Measurements from ENCODE around the gene CMTM1.

DNA sequence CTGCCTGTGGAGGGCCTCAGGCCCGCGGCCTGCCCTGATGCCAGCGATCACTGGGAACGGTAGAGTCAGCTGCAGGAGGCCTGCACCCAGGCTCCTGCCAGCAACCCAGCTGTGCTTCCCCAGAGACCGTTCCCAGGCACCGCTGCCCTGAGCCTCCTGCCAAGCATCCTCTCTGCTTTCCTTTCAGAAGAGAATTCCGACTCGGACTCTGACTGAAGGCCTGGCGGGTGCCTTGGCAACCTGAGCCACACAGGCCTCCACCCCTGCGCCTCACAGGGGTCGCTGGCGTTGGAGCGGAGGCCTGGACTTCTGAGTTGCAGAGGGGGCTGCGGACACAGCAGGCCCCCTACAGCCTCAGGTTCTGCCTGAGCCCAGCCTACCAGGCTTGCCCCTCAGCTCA, 46.2 kb downstream of the CMTM1 start:
- TF ChIP-seq POLR2A (IDR thresholded peaks at IDR 0.05; ENCODE audit: low read length) (no peak), GATA1 (IDR thresholded peaks at IDR 0.05; ENCODE audit: low read depth, low read length) (no peak)

All from erythroblast (primary cell).